Astrocyte (in vitro differentiated cells and primary cell): ENCODE measurements around the gene DBP. TPM values are rescaled to one million over a fixed set of nuclear protein-coding genes. Genes with fewer than 3 reads are reported as not detected.
A peak's percentile ranks its signal among the peaks of the same experiment; 100 is the strongest.

ENCODE experiments used
- DNase-seq: peaks from one replicate; pipeline ENCODE4 v3.0.0-alpha.2; 2010; ENCODE audit warnings: low read depth
- FAIRE-seq: peaks from 2 replicates; lab custom pipeline; 2011; peaks lifted over from hg19 to GRCh38; lab: Jason Lieb, UNC
- H2AFZ ChIP-seq: 2 replicates; pipeline ENCODE4 v1.6.0; 2012; ENCODE audit warnings: low read depth, low read length, inconsistent platforms
- H3K27ac ChIP-seq: 2 replicates; pipeline ENCODE4 v1.5.1; 2011; ENCODE audit warnings: low read depth, low read length, inconsistent platforms
- H3K27me3 ChIP-seq: 2 replicates; pipeline ENCODE4 v1.6.0; 2011; ENCODE audit warnings: low read length, inconsistent platforms; ENCODE audit not compliant: insufficient read depth
- H3K36me3 ChIP-seq: 2 replicates; pipeline ENCODE4 v1.5.1; 2011; ENCODE audit warnings: low read length, inconsistent platforms; ENCODE audit not compliant: insufficient read depth
- H3K4me1 ChIP-seq: 2 replicates; pipeline ENCODE4 v1.5.1; 2011; ENCODE audit warnings: low read length, inconsistent platforms; ENCODE audit not compliant: insufficient read depth
- H3K4me2 ChIP-seq: 2 replicates; pipeline ENCODE4 v1.6.0; 2012; ENCODE audit warnings: low read length, inconsistent platforms
- H3K4me3 ChIP-seq: 2 replicates; pipeline ENCODE4 v1.5.1; 2011; ENCODE audit warnings: low read depth, mild to moderate bottlenecking, low read length, inconsistent platforms; ENCODE audit not compliant: insufficient read depth
- H3K79me2 ChIP-seq: 2 replicates; pipeline ENCODE4 v1.6.0; 2012; ENCODE audit warnings: mild to moderate bottlenecking, low read length, inconsistent platforms; ENCODE audit not compliant: insufficient read depth
- H3K9ac ChIP-seq: 2 replicates; pipeline ENCODE4 v1.6.0; 2012; ENCODE audit warnings: mild to moderate bottlenecking, low read length, inconsistent platforms
- H3K9me3 ChIP-seq: 2 replicates; pipeline ENCODE4 v1.5.1; 2012; ENCODE audit warnings: low read depth, mild to moderate bottlenecking, low read length, inconsistent platforms; ENCODE audit not compliant: insufficient read depth
- H4K20me1 ChIP-seq: 2 replicates; pipeline ENCODE4 v1.6.0; 2012; ENCODE audit warnings: low read length, inconsistent platforms; ENCODE audit not compliant: insufficient read depth
- H3K27ac Mint-ChIP-seq: one replicate; pipeline ENCODE4 v1.8.0; 2021; ENCODE audit warnings: mild to moderate bottlenecking, mixed read lengths; ENCODE audit not compliant: unreplicated experiment
- H3K27me3 Mint-ChIP-seq: one replicate; pipeline ENCODE4 v1.8.0; 2021; ENCODE audit warnings: low read depth, mixed read lengths; ENCODE audit not compliant: unreplicated experiment
- H3K36me3 Mint-ChIP-seq: one replicate; pipeline ENCODE4 v1.8.0; 2021; ENCODE audit warnings: low read depth, mixed read lengths; ENCODE audit not compliant: unreplicated experiment
- H3K4me1 Mint-ChIP-seq: one replicate; pipeline ENCODE4 v1.8.0; 2021; ENCODE audit warnings: low read depth, mixed read lengths; ENCODE audit not compliant: unreplicated experiment
- H3K4me3 Mint-ChIP-seq: one replicate; pipeline ENCODE4 v1.8.0; 2021; ENCODE audit warnings: mild to moderate bottlenecking, moderate library complexity, mixed read lengths; ENCODE audit not compliant: unreplicated experiment
- H3K9me3 Mint-ChIP-seq: one replicate; pipeline ENCODE4 v1.8.0; 2021; ENCODE audit warnings: mild to moderate bottlenecking, mixed read lengths; ENCODE audit not compliant: unreplicated experiment
- CTCF ChIP-seq: IDR thresholded peaks from 2 replicates; pipeline ENCODE4 v1.5.1; 2011; ENCODE audit warnings: low read depth, mild to moderate bottlenecking, inconsistent platforms, low read length, moderate library complexity; ENCODE audit not compliant: insufficient read depth
- EZH2 ChIP-seq: IDR thresholded peaks from 2 replicates; pipeline ENCODE4 v1.6.1; 2012; ENCODE audit warnings: mild to moderate bottlenecking, low read length, inconsistent platforms; ENCODE audit not compliant: insufficient read depth
- total RNA-seq: library from RNA; stranded (reverse); gene quantifications from 2 replicates; pipeline ENCODE4 v1.2.1, GENCODE V29; 2021

DBP gene
- total RNA-seq, 1 donor from 2014 or later, result 1.2 TPM

- peaks cover 4% of the 10 kb centered on the region for H3K27me3 Mint-ChIP-seq
- no peak for FAIRE-seq
- no peaks in the 10 kb centered on the region for H3K9me3 Mint-ChIP-seq
- no peak overlapping the region for H3K27ac Mint-ChIP-seq
- Histone ChIP-seq H3K36me3 (no peaks in the 10 kb centered on the region), H2AFZ (no peak overlapping the region), H3K9ac (no peak overlapping the region), H3K4me2 (no peak overlapping the region), H3K9me3 (no peaks in the 10 kb centered on the region), H3K27ac (no peak overlapping the region), H3K4me3 (no peak overlapping the region), H4K20me1 (no peaks in the 10 kb centered on the region), H3K27me3 (no peaks in the 10 kb centered on the region), H3K4me1 (peaks cover 28% of the 10 kb centered on the region), H3K79me2 (no peaks in the 10 kb centered on the region)
- peaks cover 2% of the 10 kb centered on the region for H3K36me3 Mint-ChIP-seq
- no peak for TF ChIP-seq EZH2
- TF ChIP-seq CTCF, result no peak
- peaks cover 7% of the 10 kb centered on the region for H3K4me1 Mint-ChIP-seq
- no peak for DNase-seq
- H3K4me3 Mint-ChIP-seq, result no peak overlapping the region
Observed at GRCh38 chr19:48641850-48642249, 4.7 kb upstream of the DBP start.

DNA sequence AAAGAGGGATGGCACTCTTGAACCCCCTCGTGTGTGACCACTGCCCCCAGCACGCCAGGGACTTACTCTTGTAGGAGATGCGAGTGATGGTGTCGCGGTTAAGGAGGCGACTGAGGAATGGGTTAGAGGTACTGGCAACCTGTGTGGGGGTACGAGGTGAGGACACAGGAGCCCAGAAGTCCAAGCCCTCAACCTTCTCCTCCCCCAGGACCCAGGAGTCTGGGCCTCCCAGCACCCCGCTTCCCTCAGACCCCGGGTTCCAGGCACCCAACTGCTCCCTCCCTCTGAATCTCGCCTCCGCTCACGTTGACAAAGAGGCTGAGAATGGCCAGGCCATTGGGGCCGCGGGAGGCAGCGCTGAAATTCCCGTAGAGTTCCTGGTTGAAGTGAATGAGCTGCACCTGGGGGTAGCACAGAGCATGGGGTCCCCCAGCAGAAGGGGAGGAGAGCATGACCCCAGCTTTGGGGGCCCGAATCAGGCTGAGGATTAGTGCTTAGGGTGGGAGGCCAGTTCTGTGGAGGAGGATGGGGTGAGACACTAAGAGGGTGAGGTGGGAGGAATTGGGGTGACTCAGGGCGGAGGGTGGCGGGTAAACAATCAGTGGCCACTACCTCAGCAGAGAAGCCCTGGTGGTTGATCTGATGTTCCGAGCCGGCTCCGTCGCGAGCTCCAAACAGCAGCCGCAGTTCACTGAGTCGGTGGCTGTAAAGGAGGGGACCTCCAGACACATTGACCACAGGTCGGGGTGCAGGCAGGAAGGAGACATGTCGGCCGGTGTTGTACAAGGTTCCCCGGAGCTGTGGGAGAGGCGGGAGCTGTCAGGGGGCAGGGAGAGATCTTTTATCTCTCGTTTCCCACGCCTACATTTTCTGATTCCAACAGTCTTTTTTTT, 2.5 kb upstream of the DBP start:
- Histone ChIP-seq H3K79me2 (no peaks in the 10 kb centered on the region), H3K4me1 (peaks cover 24% of the 10 kb centered on the region), H3K27me3 (peaks cover 3% of the 10 kb centered on the region), H4K20me1 (no peaks in the 10 kb centered on the region), H3K36me3 (no peaks in the 10 kb centered on the region), H3K4me2 (no peak overlapping the region), H3K27ac (no peak overlapping the region), H3K9ac (no peak overlapping the region), H3K4me3 (no peak overlapping the region), H3K9me3 (no peaks in the 10 kb centered on the region), H2AFZ (no peak overlapping the region)
- DNase-seq, result no peak
- no peak for FAIRE-seq
- peaks cover 2% of the 10 kb centered on the region for H3K36me3 Mint-ChIP-seq
- TF ChIP-seq CTCF (no peak), EZH2 (no peak)
- H3K27ac Mint-ChIP-seq, result no peak overlapping the region
- H3K4me3 Mint-ChIP-seq, result no peak overlapping the region
- H3K4me1 Mint-ChIP-seq, result peaks cover 3% of the 10 kb centered on the region
- H3K9me3 Mint-ChIP-seq, result no peaks in the 10 kb centered on the region
- H3K27me3 Mint-ChIP-seq, result peaks cover 7% of the 10 kb centered on the region

DNA sequence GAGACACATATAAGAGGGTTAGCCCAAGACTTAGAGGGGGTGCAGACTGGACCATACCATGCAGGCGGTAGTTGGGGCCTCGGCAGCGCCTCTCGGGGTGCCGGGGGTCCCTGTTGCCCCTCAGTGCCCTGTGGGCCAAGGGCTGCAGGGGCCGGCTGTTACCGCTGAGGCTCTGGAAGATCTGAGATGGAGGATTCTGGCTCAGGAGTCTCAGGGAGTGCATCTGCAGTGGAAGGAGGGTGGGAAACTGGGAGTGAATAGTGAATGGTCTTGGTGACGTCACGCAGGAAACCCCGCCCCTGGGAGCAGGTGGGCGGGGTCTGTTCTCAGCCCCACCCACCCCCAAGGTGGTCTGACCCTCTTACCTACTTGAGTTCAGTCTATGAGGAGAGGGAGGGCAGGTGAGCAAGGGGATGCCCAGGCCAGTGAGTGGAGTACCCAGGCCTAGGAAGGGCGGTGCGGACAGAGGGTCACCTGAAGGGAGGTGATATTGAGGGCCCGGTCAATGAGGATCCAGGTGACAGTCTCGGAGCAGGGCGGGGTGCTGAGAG, 1.7 kb upstream of the DBP start:
- H3K9me3 Mint-ChIP-seq, result no peaks in the 10 kb centered on the region
- H4K20me1 ChIP-seq, result no peaks in the 10 kb centered on the region
- H3K27me3 Mint-ChIP-seq, result peaks cover 7% of the 10 kb centered on the region
- H3K4me1 ChIP-seq, result peaks cover 32% of the 10 kb centered on the region
- H3K4me3 Mint-ChIP-seq, result peak overlapping the region; percentile 83
- H3K36me3 Mint-ChIP-seq, result peaks cover 2% of the 10 kb centered on the region
- no peaks in the 10 kb centered on the region for H3K36me3 ChIP-seq
- no peak for FAIRE-seq
- peaks cover 3% of the 10 kb centered on the region for H3K27me3 ChIP-seq
- no peaks in the 10 kb centered on the region for H3K9me3 ChIP-seq
- H3K9ac ChIP-seq, result no peak overlapping the region
- peaks cover 3% of the 10 kb centered on the region for H3K4me1 Mint-ChIP-seq
- H2AFZ ChIP-seq, result no peak overlapping the region
- no peak for DNase-seq
- H3K4me2 ChIP-seq, result no peak overlapping the region
- no peak overlapping the region for H3K27ac ChIP-seq
- TF ChIP-seq EZH2, result no peak
- TF ChIP-seq CTCF, result no peak
- no peaks in the 10 kb centered on the region for H3K79me2 ChIP-seq
- H3K27ac Mint-ChIP-seq, result no peak overlapping the region
- H3K4me3 ChIP-seq, result no peak overlapping the region
